H1 (cell line): Measurements from ENCODE around the gene VPS13A.

Experiments used
- CEBPB ChIP-seq: IDR thresholded peaks from 2 replicates; pipeline ENCODE4 v1.6.1; 2012; ENCODE audit warnings: low read depth, low read length
- CTCF ChIP-seq, 3 experiments: IDR thresholded peaks; 1 replicate in 2 of 3; 2 replicates in 1 of 3; pipeline versions ENCODE4 v1.5.1 to v1.6.1; 2011; ENCODE audit warnings: low read length in 3 of 3, mild to moderate bottlenecking in 3 of 3, inconsistent platforms in 2 of 3, low read depth in 1 of 3, moderate library complexity in 1 of 3; ENCODE audit not compliant: insufficient read depth in 1 of 3; ENCODE audit errors: control extremely low read depth in 1 of 3
- FOSL1 ChIP-seq: IDR thresholded peaks from 2 replicates; pipeline ENCODE4 v1.6.1; 2011; ENCODE audit warnings: mild to moderate bottlenecking, low read depth, low read length, moderate library complexity; ENCODE audit not compliant: insufficient read depth
- GTF2F1 ChIP-seq: IDR thresholded peaks from 2 replicates; pipeline ENCODE4 v1.6.1; 2012; ENCODE audit warnings: low read depth, low read length, improper control_type of control experiment, borderline replicate concordance
- JUND ChIP-seq: IDR thresholded peaks from 2 replicates; pipeline ENCODE4 v1.6.1; 2011; ENCODE audit warnings: mild to moderate bottlenecking, improper control_type of control experiment, low read length
- KDM4A ChIP-seq: IDR thresholded peaks from one replicate; pipeline ENCODE4 v1.7.1; 2012; ENCODE audit warnings: low read depth, mild to moderate bottlenecking, moderate library complexity, low read length, inconsistent platforms; ENCODE audit not compliant: severe bottlenecking
- POLR2A ChIP-seq, 2 experiments: IDR thresholded peaks; 1 replicate in 1 of 2; 2 replicates in 1 of 2; pipeline ENCODE4 v1.6.1; 2011; ENCODE audit warnings: low read depth in 2 of 2, low read length in 2 of 2, mild to moderate bottlenecking in 2 of 2; ENCODE audit errors: control extremely low read depth in 1 of 2
- RXRA ChIP-seq: IDR thresholded peaks from 2 replicates; pipeline ENCODE4 v1.6.1; 2011; ENCODE audit warnings: low read depth, mild to moderate bottlenecking, low read length, moderate library complexity; ENCODE audit not compliant: insufficient read depth
- SIN3A ChIP-seq, 2 experiments: IDR thresholded peaks in 1 of 2; conservative IDR thresholded peaks in 1 of 2; 2 replicates each; pipeline ENCODE4 v1.6.1; 2011 to 2012; ENCODE audit warnings: low read length in 2 of 2, improper control_type of control experiment in 1 of 2, low read depth in 1 of 2, mild to moderate bottlenecking in 1 of 2
- SUZ12 ChIP-seq: fragments of 200-600 bp; sonication (generic); IDR thresholded peaks from 2 replicates; pipeline ENCODE4 v1.6.1; 2012; ENCODE audit warnings: mild to moderate bottlenecking, inconsistent platforms, low read length, moderate library complexity, mixed read lengths
- TAF1 ChIP-seq: IDR thresholded peaks from 2 replicates; pipeline ENCODE4 v1.6.1; 2011; ENCODE audit warnings: mild to moderate bottlenecking, low read depth, low read length
- TCF12 ChIP-seq: IDR thresholded peaks from 2 replicates; pipeline ENCODE4 v1.6.1; 2011; ENCODE audit warnings: low read depth, mild to moderate bottlenecking, low read length

- TF ChIP-seq CEBPB (no peak), POLR2A (IDR thresholded peaks at IDR 0.05; ENCODE audit: control extremely low read depth in 1 of 2, low read depth in 2 of 2, low read length in 2 of 2) (no peak), FOSL1 (no peak), TCF12 (no peak), SUZ12 (no peak), JUND (no peak), TAF1 (no peak), CTCF (IDR thresholded peaks at IDR 0.05; ENCODE audit: control extremely low read depth in 1 of 3, insufficient read depth in 1 of 3, low read depth in 1 of 3, low read length in 3 of 3) (no peak), KDM4A (no peak), SIN3A (conservative IDR thresholded peaks at IDR 0.05 in 1 of 2, IDR thresholded peaks at IDR 0.05 in 1 of 2; ENCODE audit: low read depth in 1 of 2, low read length in 2 of 2) (no peak), GTF2F1 (no peak), RXRA (no peak)
These were observed 6.2 kb downstream of the VPS13A start for GRCh38 chr9:77183581-77183980.
